Stomach (tissue), 9 donors: ENCODE results near the gene SEC24D. TPM values are rescaled to one million over a fixed set of nuclear protein-coding genes. Genes with fewer than 3 reads are reported as not detected.

Experiments
- DNase-seq, 2 donors: peaks; one replicate each; pipeline versions ENCODE4 v3.0.0 to v3.0.0-alpha.2; 2013 to 2019
- H3K27ac ChIP-seq, 5 donors: fragments of 200-600 bp in 4 of 5; sonication (generic) in 4 of 5; one replicate each; pipeline ENCODE4 v1.5.1; 2013 to 2019; ENCODE audit warnings: mild to moderate bottlenecking in 1 of 5, moderate library complexity in 1 of 5
- H3K27me3 ChIP-seq, 3 donors: fragments of 200-600 bp; sonication (generic); one replicate each; pipeline ENCODE4 v1.5.1; 2017 to 2019; ENCODE audit warnings: mixed run types in 1 of 3
- H3K36me3 ChIP-seq, 4 donors: fragments of 200-600 bp; sonication (generic); 1 replicate in 3 of 4; 2 replicates in 1 of 4; pipeline ENCODE4 v1.5.1; 2016 to 2019
- H3K4me1 ChIP-seq, 4 donors: fragments of 200-600 bp; sonication (generic); one replicate each; pipeline ENCODE4 v1.5.1; 2016 to 2019
- H3K4me3 ChIP-seq, 4 donors: fragments of 200-600 bp; sonication (generic) in 3 of 4; one replicate each; pipeline ENCODE4 v1.5.1; 2016 to 2019; ENCODE audit warnings: mild to moderate bottlenecking in 1 of 4
- H3K9me3 ChIP-seq, 4 donors: fragments of 200-600 bp; sonication (generic); one replicate each; pipeline ENCODE4 v1.5.1; 2016 to 2019
- EP300 ChIP-seq: sonication (generic); formaldehyde crosslinking; IDR thresholded peaks from one replicate; pipeline ENCODE4 v1.6.1; 2017; ENCODE audit warnings: antibody characterized with exemption
- POLR2A ChIP-seq, 4 donors: fragments of 450-650 bp; IDR thresholded peaks; one replicate each; pipeline ENCODE4 v1.6.1; 2016; ENCODE audit warnings: antibody characterized with exemption in 4 of 4, control low read depth in 2 of 4, mild to moderate bottlenecking in 1 of 4, moderate library complexity in 1 of 4
- POLR2AphosphoS5 ChIP-seq, 3 donors: sonication (generic); formaldehyde crosslinking; IDR thresholded peaks; one replicate each; pipeline ENCODE4 v1.6.1; 2016; ENCODE audit warnings: antibody characterized with exemption in 3 of 3
- WGBS, 5 donors: extraction: QIAGEN DNeasy Blood & Tissue Kit in 3 of 5; methylation state at CpG; one replicate each; pipeline versions ENCODE4 v1.1.5 to v1.1.7; 2013 to 2018; 5-methylcytosine and 5-hydroxymethylcytosine counted together
- intact Hi-C: fragments of 100-400 bp; cut with DNase I; formaldehyde crosslinking; loops from one replicate; pipeline ENCODE4 v1.15.1; 2023; ENCODE audit warnings: low total_unique reads
- polyA plus RNA-seq, 3 donors: library from polyadenylated mRNA; stranded (reverse); fragments of 200-250 nt; gene quantifications; one replicate each; pipeline ENCODE4 v1.2.3, GENCODE V29; 2013
- total RNA-seq, 5 donors: library from RNA; depleted of rRNA; stranded (reverse); fragments of >200 nt; gene quantifications; one replicate each; pipeline versions ENCODE4 v1.1.0 to v1.2.3, GENCODE V29; 2014 to 2016
- TF ChIP-seq, protein P1 (sequence below), 7 experiments: fragments of 450-650 bp in 4 of 7; fragments of 200-600 bp in 3 of 7; sonication (generic) in 3 of 7; IDR thresholded peaks; one replicate each; pipeline ENCODE4 v1.5.1; 2016 to 2019; ENCODE audit warnings: antibody characterized with exemption in 7 of 7, control low read depth in 2 of 7, mild to moderate bottlenecking in 1 of 7
- donor health status: healthy with polysubstance abuse.
- donor health status: Bipolar disorder and iron deficiency.
- donor health status: healthy.

SEC24D gene
- total and polyA plus RNA-seq, 8 donors, result 6.7 to 132 (median 29.0) TPM

DNA sequence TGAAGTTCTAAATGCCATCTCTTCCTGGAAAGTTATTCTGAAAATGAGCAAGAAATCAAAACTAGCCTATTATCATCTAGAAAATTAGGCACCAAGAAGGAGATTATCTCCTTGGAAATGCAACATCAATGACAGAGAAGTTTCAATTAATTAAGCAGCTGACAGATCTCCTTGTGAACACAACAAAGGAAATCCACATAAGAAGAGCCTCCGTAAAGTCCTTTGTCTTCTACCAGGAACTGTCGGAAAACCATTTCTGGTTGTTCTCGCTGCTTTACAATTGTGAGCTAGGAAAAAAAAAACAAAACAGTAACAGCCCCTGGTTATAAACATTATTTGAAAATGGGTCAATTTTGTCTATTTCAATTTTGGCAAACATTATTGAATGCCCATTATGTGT lies 112.6 kb downstream of the SEC24D start:
- peaks cover 12 to 86% (median 77%) of the 10 kb centered on the region in 4 donors for H3K36me3 ChIP-seq
- 91 to 97% (median 96%) methylated on average over 3 of the region's 3 CpGs for WGBS, 5 donors
- TF ChIP-seq, protein P1, sequence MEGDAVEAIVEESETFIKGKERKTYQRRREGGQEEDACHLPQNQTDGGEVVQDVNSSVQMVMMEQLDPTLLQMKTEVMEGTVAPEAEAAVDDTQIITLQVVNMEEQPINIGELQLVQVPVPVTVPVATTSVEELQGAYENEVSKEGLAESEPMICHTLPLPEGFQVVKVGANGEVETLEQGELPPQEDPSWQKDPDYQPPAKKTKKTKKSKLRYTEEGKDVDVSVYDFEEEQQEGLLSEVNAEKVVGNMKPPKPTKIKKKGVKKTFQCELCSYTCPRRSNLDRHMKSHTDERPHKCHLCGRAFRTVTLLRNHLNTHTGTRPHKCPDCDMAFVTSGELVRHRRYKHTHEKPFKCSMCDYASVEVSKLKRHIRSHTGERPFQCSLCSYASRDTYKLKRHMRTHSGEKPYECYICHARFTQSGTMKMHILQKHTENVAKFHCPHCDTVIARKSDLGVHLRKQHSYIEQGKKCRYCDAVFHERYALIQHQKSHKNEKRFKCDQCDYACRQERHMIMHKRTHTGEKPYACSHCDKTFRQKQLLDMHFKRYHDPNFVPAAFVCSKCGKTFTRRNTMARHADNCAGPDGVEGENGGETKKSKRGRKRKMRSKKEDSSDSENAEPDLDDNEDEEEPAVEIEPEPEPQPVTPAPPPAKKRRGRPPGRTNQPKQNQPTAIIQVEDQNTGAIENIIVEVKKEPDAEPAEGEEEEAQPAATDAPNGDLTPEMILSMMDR (IDR thresholded peaks at IDR 0.05), result no peak
- no peak for TF ChIP-seq POLR2AphosphoS5 (IDR thresholded peaks at IDR 0.05)
- no peak for TF ChIP-seq EP300
- TF ChIP-seq POLR2A (IDR thresholded peaks at IDR 0.05), result no peak
- no peak overlapping the region for H3K27ac ChIP-seq
- DNase-seq, result no peak
- H3K4me3 ChIP-seq, result no peak overlapping the region
- H3K27me3 ChIP-seq, result no peaks in the 10 kb centered on the region
- no peaks in the 10 kb centered on the region for H3K4me1 ChIP-seq
- intact Hi-C loops, result no loop called here
- H3K9me3 ChIP-seq, result no peaks in the 10 kb centered on the region

DNA sequence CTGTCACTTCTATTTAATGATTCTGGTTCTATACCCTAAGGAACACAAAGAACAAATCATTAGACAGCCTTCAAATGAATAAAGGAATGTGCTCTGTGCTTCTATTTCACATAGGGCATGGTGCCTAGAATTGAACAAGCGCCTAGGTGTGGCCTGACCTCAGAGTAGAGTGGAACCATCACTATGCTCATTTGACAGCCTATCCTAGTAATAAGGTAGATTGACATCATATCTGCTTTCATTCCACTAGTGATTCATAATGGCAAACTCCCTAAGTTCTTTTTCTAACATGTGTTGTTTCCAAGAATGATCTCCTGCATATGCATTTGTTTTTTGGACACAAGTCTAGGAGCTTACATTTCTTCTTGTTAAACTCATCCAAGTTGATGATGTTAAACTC lies 114.2 kb downstream of the SEC24D start:
- 93 to 100% (median 100%) methylated on average over 1 of the region's 1 CpG for WGBS, 5 donors
- H3K36me3 ChIP-seq, result peaks cover 3 to 82% (median 65%) of the 10 kb centered on the region in 4 donors
- no peak overlapping the region for H3K4me3 ChIP-seq
- TF ChIP-seq POLR2AphosphoS5 (IDR thresholded peaks at IDR 0.05) (no peak), EP300 (no peak), POLR2A (IDR thresholded peaks at IDR 0.05) (no peak)
- TF ChIP-seq, protein P1 (IDR thresholded peaks at IDR 0.05), result no peak
- H3K27me3 ChIP-seq, result no peaks in the 10 kb centered on the region
- H3K9me3 ChIP-seq, result no peaks in the 10 kb centered on the region
- H3K4me1 ChIP-seq, result no peaks in the 10 kb centered on the region
- no peak for DNase-seq
- H3K27ac ChIP-seq, result no peak overlapping the region
- intact Hi-C loops, result no loop called here

DNA sequence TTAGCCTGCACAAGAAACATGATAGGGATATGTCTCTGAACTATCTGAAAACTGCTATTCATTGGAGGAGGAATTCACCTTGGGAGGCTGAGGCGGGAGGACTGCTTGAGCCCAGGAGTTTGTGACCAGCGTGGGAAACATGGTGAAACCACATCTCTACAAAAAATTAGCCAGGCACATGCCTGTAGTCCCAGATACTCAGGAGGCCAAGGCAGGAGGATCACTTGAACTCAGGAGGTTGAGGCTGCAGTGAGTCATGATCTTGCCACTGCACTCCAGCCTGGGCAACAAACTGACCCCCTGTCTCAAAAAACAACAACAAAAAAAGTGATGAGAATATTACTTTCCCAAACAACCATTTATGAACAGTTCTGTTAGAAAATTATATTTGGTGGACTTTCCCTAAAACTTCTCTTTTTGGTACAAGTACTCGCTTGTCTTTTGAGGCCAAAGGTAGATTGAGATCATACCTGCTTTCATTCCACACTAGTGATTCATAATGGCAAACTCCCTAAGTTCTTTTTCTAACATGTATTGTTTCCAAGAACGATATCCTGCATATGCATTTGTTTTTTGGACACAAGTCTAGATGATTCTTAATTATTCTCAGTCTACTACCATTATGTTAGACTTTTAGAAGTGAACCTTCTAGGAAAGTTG lies 117.3 kb downstream of the SEC24D start:
- Histone ChIP-seq H3K27ac (no peak overlapping the region), H3K27me3 (no peaks in the 10 kb centered on the region), H3K9me3 (no peaks in the 10 kb centered on the region), H3K4me1 (no peaks in the 10 kb centered on the region), H3K36me3 (peaks cover 0 to 64% (median 42%) of the 10 kb centered on the region in 4 donors), H3K4me3 (no peak overlapping the region)
- no peak for DNase-seq
- intact Hi-C loops, result no loop called here
- WGBS, 5 donors, result 91 to 95% (median 94%) methylated on average over 4 of the region's 4 CpGs
- TF ChIP-seq POLR2A (IDR thresholded peaks at IDR 0.05), result no peak
- TF ChIP-seq EP300, result no peak
- TF ChIP-seq, protein P1 (IDR thresholded peaks at IDR 0.05), result no peak
- TF ChIP-seq POLR2AphosphoS5 (IDR thresholded peaks at IDR 0.05), result no peak

DNA sequence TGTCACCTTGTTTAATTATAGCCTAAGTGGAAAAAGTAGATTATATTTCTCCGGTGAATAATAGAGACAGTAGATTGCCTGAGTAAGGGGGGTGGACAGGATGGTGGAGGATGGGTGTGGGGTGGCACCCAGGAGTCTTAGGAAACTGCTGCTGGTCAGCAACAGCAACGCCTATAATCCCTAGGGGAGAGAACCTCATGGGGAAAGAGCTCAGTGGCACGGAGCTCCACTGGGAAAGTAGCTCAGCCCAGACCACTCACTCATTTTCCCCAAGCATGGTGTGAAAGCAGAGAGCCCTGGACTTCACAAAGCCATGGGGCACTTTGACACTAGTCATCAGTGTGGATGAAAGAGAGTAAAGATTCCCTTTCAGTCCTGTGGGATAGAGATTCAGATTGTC lies 119.6 kb downstream of the SEC24D start:
- DNase-seq, result no peak
- no peaks in the 10 kb centered on the region for H3K9me3 ChIP-seq
- no peak overlapping the region for H3K4me3 ChIP-seq
- no peaks in the 10 kb centered on the region for H3K4me1 ChIP-seq
- TF ChIP-seq EP300 (no peak), POLR2AphosphoS5 (IDR thresholded peaks at IDR 0.05) (no peak), POLR2A (IDR thresholded peaks at IDR 0.05) (no peak)
- TF ChIP-seq, protein P1 (IDR thresholded peaks at IDR 0.05), result no peak
- no peak overlapping the region for H3K27ac ChIP-seq
- intact Hi-C loops, result no loop called here
- no peaks in the 10 kb centered on the region for H3K27me3 ChIP-seq
- H3K36me3 ChIP-seq, result peaks cover 0 to 54% (median 35%) of the 10 kb centered on the region in 4 donors
- WGBS, 5 donors, result 27 to 65% (median 46%) methylated on average over 3 of the region's 3 CpGs
